Measurements from ENCODE around the gene GPRIN1.
A peak's percentile ranks its signal among the peaks of the same experiment; 100 is the strongest.

The GPRIN1 gene

DNA sequence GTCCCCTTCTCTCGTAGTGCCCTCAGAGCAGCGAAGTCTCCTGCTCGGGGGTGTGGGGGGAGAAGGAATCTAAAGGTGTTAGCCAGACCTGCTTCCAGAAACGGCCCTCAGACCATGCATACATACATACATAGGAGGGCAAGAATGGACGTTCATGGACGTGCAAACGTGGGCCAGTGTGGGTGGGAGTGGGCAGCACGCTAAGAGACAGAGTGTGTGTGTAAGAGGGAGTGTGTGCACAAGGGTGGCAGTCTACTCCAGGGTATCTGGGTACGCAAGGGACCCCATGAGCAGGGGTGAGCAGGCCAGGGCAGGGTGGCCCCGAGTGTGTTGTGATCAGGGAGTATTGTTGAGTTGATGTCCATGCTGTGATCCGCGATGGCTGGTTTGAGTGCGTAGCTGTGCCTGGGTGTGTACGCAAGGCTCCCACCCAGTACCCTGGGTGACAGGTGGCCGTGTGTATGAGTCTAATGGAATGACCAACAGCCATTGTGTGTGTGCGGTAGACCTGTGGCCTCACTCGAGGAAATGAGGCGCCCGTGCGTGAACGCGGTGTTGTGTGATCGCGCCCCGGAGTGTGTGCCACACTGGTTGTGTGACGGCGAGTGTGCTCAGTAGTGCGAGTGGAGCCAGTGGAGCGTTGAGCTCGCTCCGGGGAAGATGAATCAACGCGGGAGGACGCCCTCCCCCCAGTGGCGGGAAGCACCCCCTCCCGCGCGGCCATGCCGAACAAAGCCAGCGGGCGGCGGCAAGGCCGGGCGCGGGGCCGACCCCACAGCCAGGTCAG lies 826 bp downstream of the GPRIN1 start:
- peak overlapping the region; percentile 98 for H3K4me3 ChIP-seq (ENCODE audit: severe bottlenecking)
- no peak for DNase-seq (ENCODE audit: low spot score)
- peaks cover 3% of the 10 kb centered on the region for H3K27me3 ChIP-seq (ENCODE audit: insufficient read depth, poor library complexity, severe bottlenecking)
- peak overlapping the region; percentile 26 for H3K27ac ChIP-seq (ENCODE audit: poor library complexity, severe bottlenecking)
- peak; percentile 24; the same call in 2 of the 3 replicates for ATAC-seq (ENCODE audit: low read depth)
- H3K36me3 ChIP-seq (ENCODE audit: low read depth): no peaks in the 10 kb centered on the region
- TF ChIP-seq, protein P1, sequence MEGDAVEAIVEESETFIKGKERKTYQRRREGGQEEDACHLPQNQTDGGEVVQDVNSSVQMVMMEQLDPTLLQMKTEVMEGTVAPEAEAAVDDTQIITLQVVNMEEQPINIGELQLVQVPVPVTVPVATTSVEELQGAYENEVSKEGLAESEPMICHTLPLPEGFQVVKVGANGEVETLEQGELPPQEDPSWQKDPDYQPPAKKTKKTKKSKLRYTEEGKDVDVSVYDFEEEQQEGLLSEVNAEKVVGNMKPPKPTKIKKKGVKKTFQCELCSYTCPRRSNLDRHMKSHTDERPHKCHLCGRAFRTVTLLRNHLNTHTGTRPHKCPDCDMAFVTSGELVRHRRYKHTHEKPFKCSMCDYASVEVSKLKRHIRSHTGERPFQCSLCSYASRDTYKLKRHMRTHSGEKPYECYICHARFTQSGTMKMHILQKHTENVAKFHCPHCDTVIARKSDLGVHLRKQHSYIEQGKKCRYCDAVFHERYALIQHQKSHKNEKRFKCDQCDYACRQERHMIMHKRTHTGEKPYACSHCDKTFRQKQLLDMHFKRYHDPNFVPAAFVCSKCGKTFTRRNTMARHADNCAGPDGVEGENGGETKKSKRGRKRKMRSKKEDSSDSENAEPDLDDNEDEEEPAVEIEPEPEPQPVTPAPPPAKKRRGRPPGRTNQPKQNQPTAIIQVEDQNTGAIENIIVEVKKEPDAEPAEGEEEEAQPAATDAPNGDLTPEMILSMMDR (IDR thresholded peaks at IDR 0.05; ENCODE audit: poor library complexity, severe bottlenecking): no peak
- H3K9me3 ChIP-seq (ENCODE audit: severe bottlenecking): no peaks in the 10 kb centered on the region
- no peaks in the 10 kb centered on the region for H3K4me1 ChIP-seq (ENCODE audit: insufficient read depth, poor library complexity, severe bottlenecking)

DNA sequence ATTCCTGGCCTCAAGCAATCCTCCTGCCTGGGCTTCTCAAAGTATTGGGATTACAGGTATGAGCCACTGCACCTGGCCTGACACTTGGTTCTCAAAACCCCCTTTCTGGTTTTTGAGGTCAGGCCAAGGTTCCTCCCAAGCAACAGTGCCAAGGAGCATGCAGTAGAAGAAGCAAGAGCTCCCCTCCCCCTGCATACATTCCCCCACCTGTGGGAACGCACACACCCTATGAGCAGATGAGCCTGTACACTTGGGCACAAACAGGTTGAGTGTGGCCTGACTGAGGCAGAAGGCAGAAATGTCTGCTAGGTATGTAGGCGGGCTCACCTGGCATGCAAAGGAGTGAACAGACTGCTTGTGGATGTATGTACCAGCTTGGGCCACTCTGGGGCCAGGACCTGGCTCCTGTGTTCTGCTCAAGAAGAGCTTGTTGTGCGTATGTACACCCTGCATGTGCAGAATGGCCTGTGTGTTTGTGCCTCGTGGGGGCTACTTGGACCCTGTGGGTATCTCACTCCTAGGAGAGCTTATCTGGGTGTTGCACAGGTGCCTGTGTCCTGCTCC lies 1.7 kb downstream of the GPRIN1 start:
- ATAC-seq (ENCODE audit: low read depth) (no peak), DNase-seq (ENCODE audit: low spot score) (no peak)
- Histone ChIP-seq H3K27me3 (ENCODE audit: insufficient read depth, poor library complexity, severe bottlenecking) (peaks cover 3% of the 10 kb centered on the region), H3K36me3 (ENCODE audit: low read depth) (no peaks in the 10 kb centered on the region), H3K9me3 (ENCODE audit: severe bottlenecking) (no peaks in the 10 kb centered on the region), H3K4me1 (ENCODE audit: insufficient read depth, poor library complexity, severe bottlenecking) (no peaks in the 10 kb centered on the region), H3K27ac (ENCODE audit: poor library complexity, severe bottlenecking) (no peak overlapping the region), H3K4me3 (ENCODE audit: severe bottlenecking) (no peak overlapping the region)
- TF ChIP-seq, protein P1 (IDR thresholded peaks at IDR 0.05; ENCODE audit: poor library complexity, severe bottlenecking): no peak

DNA sequence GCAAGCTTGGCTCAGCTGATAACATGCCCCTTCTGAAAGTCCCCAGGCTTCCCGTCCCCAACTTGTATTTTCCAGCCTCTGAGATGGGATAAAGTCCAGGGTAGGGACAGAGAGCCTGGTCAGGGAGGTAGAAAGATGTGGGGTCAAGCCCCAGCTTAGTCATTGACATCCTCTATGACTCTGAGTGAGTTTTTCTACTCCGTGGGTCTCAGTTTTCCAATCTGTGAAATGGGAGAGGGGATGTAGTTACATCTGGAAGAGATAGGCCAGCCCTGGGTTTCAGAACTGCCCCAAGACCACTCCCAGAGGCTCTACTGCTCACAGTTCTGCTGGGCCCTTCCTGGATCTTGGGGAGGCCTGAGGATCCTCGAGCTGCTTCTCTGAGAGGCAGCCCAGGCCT lies 3.1 kb downstream of the GPRIN1 start:
- Histone ChIP-seq H3K9me3 (ENCODE audit: severe bottlenecking) (no peaks in the 10 kb centered on the region), H3K4me3 (ENCODE audit: severe bottlenecking) (no peak overlapping the region), H3K27me3 (ENCODE audit: insufficient read depth, poor library complexity, severe bottlenecking) (peaks cover 3% of the 10 kb centered on the region), H3K4me1 (ENCODE audit: insufficient read depth, poor library complexity, severe bottlenecking) (no peaks in the 10 kb centered on the region), H3K27ac (ENCODE audit: poor library complexity, severe bottlenecking) (no peak overlapping the region), H3K36me3 (ENCODE audit: low read depth) (no peaks in the 10 kb centered on the region)
- TF ChIP-seq, protein P1 (IDR thresholded peaks at IDR 0.05; ENCODE audit: poor library complexity, severe bottlenecking): no peak
- DNase-seq (ENCODE audit: low spot score) (no peak), ATAC-seq (ENCODE audit: low read depth) (no peak)

DNA sequence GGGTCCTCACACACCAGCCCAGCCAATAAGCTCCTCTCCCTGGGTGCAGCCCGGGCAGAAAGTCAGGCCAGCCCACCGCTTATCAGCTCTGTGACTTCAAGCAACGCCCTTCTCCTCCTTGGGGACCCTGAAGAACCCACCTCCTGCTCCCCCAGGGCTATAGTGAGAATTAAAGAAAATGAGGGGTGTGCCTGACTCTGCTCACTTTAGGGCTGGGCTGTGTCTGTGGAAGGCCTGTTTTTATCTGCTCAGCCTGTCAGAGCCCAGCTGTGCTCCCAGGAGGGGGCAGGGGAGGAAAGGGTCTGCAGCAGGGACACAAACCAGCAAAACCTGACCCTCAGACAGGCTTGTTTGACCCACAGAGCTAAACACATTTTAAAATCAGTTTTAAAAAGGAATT lies 3.9 kb downstream of the GPRIN1 start:
- no peaks in the 10 kb centered on the region for H3K36me3 ChIP-seq (ENCODE audit: low read depth)
- H3K27me3 ChIP-seq (ENCODE audit: insufficient read depth, poor library complexity, severe bottlenecking): peaks cover 3% of the 10 kb centered on the region
- H3K27ac ChIP-seq (ENCODE audit: poor library complexity, severe bottlenecking): no peak overlapping the region
- H3K9me3 ChIP-seq (ENCODE audit: severe bottlenecking): no peaks in the 10 kb centered on the region
- H3K4me3 ChIP-seq (ENCODE audit: severe bottlenecking): no peak overlapping the region
- TF ChIP-seq, protein P1 (IDR thresholded peaks at IDR 0.05; ENCODE audit: poor library complexity, severe bottlenecking): no peak
- no peaks in the 10 kb centered on the region for H3K4me1 ChIP-seq (ENCODE audit: insufficient read depth, poor library complexity, severe bottlenecking)
- DNase-seq (ENCODE audit: low spot score): no peak
- ATAC-seq (ENCODE audit: low read depth): no peak

DNA sequence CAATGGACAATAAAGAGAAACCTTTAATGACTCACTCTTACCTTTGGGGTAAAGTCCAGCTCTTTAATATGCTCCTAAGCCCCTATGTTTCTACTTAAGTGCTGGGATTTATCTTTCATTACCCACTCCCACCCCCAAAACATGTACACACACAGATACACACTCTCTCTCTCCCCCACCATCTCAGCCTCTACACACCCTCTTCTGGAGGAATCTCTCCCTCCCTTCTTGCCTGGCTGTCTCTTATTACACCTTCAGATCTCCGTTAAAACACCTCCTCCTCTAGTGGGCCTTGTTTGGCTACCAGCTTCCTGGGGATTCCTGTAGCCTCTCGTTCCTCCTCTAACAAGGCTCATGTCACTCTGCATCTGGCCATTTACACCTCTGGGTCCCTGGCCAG lies 6.9 kb downstream of the GPRIN1 start:
- Histone ChIP-seq H3K27ac (ENCODE audit: poor library complexity, severe bottlenecking) (no peak overlapping the region), H3K27me3 (ENCODE audit: insufficient read depth, poor library complexity, severe bottlenecking) (no peaks in the 10 kb centered on the region), H3K4me3 (ENCODE audit: severe bottlenecking) (no peak overlapping the region), H3K36me3 (ENCODE audit: low read depth) (no peaks in the 10 kb centered on the region), H3K4me1 (ENCODE audit: insufficient read depth, poor library complexity, severe bottlenecking) (no peaks in the 10 kb centered on the region), H3K9me3 (ENCODE audit: severe bottlenecking) (no peaks in the 10 kb centered on the region)
- DNase-seq (ENCODE audit: low spot score) (no peak), ATAC-seq (ENCODE audit: low read depth) (no peak)
- TF ChIP-seq, protein P1 (IDR thresholded peaks at IDR 0.05; ENCODE audit: poor library complexity, severe bottlenecking): no peak

Measured in RWPE2 (cell line).